ENCODE measurements around the gene CD300A.

DNA sequence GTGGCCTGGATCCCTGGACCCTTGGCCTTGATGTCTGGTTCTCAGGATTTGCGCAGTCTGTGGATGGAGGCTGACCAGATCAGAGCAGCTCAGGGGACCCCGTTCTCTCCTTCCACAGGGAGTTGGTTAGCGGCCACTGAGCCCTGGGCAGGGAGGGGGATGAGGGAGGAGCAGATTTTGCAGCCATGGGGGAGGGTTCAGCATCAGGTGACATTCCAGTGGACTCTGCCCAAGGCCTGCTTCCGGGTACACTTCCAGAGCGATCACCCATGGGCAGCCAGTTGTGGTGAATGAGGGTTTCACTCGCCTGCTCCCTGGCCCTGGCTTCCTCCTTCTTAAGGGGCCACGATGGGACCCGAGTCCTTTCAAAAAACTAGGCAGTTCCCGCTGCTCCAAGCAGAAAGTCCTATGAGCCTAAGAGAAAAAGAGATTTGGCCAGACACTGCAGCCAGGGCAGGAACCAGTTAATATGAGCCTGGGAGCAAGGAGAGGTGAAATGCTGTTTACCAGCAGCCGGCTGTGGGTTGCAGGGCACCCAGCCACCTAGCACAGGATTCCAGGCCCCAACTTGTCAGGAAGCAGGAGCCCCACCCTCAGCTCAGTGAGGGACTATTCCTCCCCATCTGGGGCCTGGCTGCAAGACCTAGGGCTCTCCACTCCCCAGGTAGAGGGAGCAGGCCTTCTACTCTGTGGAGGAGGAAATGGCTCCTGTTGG is 39.2 kb upstream of the CD300A start:
- TF ChIP-seq POLR2A (IDR thresholded peaks at IDR 0.05; ENCODE audit: low read length), result no peak
- TF ChIP-seq GATA1 (IDR thresholded peaks at IDR 0.05; ENCODE audit: low read depth, low read length), result no peak

Measured in erythroblast (primary cell).